Endothelial cell of umbilical vein (primary cell): ENCODE data around the gene DVL1. TPM values are rescaled to one million over a fixed set of nuclear protein-coding genes. Genes with fewer than 3 reads are reported as not detected.

ENCODE experiments used
- BruUV-seq: library from RNA; stranded (reverse); fragments of 400-500 nt; replicated peaks from 2 replicates; lab custom pipeline; 2021; lab: Mats Ljungman, UMichigan
- CTCF ChIA-PET: fragments of 300-600, 350-600 bp; sonication (Branson Sonifier 250); formaldehyde crosslinking; loops from one replicate; lab custom pipeline; 2021; ENCODE audit warnings: antibody characterized with exemption, inconsistent platforms; lab: Charles Lee
- POLR2A ChIA-PET: fragments of 300-600, 350-600 bp; sonication (Branson Sonifier 250); formaldehyde crosslinking; loops from one replicate; lab custom pipeline; 2021; ENCODE audit warnings: antibody characterized with exemption, inconsistent platforms; lab: Charles Lee
- DNase-seq: peaks from one replicate; pipeline ENCODE4 v3.0.0-alpha.2; 2011; ENCODE audit warnings: low read depth, low spot score
- FAIRE-seq: peaks from 2 replicates; lab custom pipeline; 2011; peaks lifted over from hg19 to GRCh38; lab: Jason Lieb, UNC
- H2AFZ ChIP-seq: 2 replicates; pipeline ENCODE4 v1.6.0; 2012; ENCODE audit warnings: low read depth, low read length, control low read depth, inconsistent platforms
- H3K27ac ChIP-seq: 2 replicates; pipeline ENCODE4 v1.5.1; 2011; ENCODE audit warnings: low read depth, mild to moderate bottlenecking, control low read depth, low read length, moderate library complexity; ENCODE audit not compliant: insufficient read depth
- H3K27me3 ChIP-seq, 2 experiments: 2 replicates each; pipeline versions ENCODE4 v1.6.0 to v1.6.1; 2011; ENCODE audit warnings: low read length in 2 of 2, mixed read lengths in 1 of 2; ENCODE audit not compliant: control insufficient read depth in 2 of 2, insufficient read depth in 2 of 2
- H3K36me3 ChIP-seq, 2 experiments: 2 replicates in 1 of 2; 3 replicates in 1 of 2; pipeline ENCODE4 v1.5.1; 2011; ENCODE audit warnings: low read length in 2 of 2, mild to moderate bottlenecking in 1 of 2, moderate library complexity in 1 of 2; ENCODE audit not compliant: control insufficient read depth in 2 of 2, insufficient read depth in 2 of 2; ENCODE audit errors: extremely low read depth in 1 of 2
- H3K4me1 ChIP-seq: 3 replicates; pipeline ENCODE4 v1.5.1; 2011; ENCODE audit warnings: mild to moderate bottlenecking, low read length; ENCODE audit not compliant: control insufficient read depth, insufficient read depth; ENCODE audit errors: extremely low read depth
- H3K4me2 ChIP-seq: 2 replicates; pipeline ENCODE4 v1.6.1; 2011; ENCODE audit warnings: low read length, control low read depth, mixed read lengths; ENCODE audit not compliant: insufficient read depth
- H3K4me3 ChIP-seq, 3 experiments: fragments of 200-600 bp in 1 of 3; sonication (generic), shearing (Covaris generic) in 1 of 3; replicated peaks in 1 of 3; 2 replicates each; pipeline ENCODE4 v1.5.1; 2011 to 2016; ENCODE audit warnings: control low read depth in 3 of 3, low read length in 3 of 3, mild to moderate bottlenecking in 2 of 3, inconsistent platforms in 1 of 3, low read depth in 1 of 3, moderate library complexity in 1 of 3; ENCODE audit not compliant: insufficient read depth in 1 of 3
- H3K79me2 ChIP-seq: 2 replicates; pipeline ENCODE4 v1.6.0; 2012; ENCODE audit warnings: low read length, inconsistent platforms; ENCODE audit not compliant: control insufficient read depth, insufficient read depth
- H3K9ac ChIP-seq: replicated peaks from 2 replicates; pipeline ENCODE3; 2011; ENCODE audit warnings: low read length, control low read depth; ENCODE audit not compliant: insufficient read depth; ENCODE audit errors: extremely low read depth
- H3K9me1 ChIP-seq: replicated peaks from 3 replicates; pipeline ENCODE4 v1.6.0; 2011; ENCODE audit warnings: mild to moderate bottlenecking, low read length; ENCODE audit not compliant: control insufficient read depth, insufficient read depth; ENCODE audit errors: extremely low read depth
- H3K9me3 ChIP-seq: replicated peaks from 2 replicates; pipeline ENCODE4 v1.5.1; 2012; ENCODE audit warnings: low read length, inconsistent platforms; ENCODE audit not compliant: control insufficient read depth, insufficient read depth
- H4K20me1 ChIP-seq: replicated peaks from 2 replicates; pipeline ENCODE3; 2011; ENCODE audit warnings: mild to moderate bottlenecking, low read length; ENCODE audit not compliant: control insufficient read depth, insufficient read depth; ENCODE audit errors: extremely low read depth
- CTCF ChIP-seq, 2 donors: IDR thresholded peaks; 1 replicate in 1 of 2; 2 replicates in 1 of 2; pipeline ENCODE4 v1.5.1; 2011; ENCODE audit warnings: low read length in 2 of 2, mild to moderate bottlenecking in 2 of 2, moderate library complexity in 2 of 2, control low read depth in 1 of 2, inconsistent platforms in 1 of 2, low read depth in 1 of 2; ENCODE audit not compliant: insufficient read depth in 1 of 2; ENCODE audit errors: extremely low read depth in 1 of 2
- EZH2 ChIP-seq: IDR thresholded peaks from 2 replicates; pipeline ENCODE4 v1.6.1; 2012; ENCODE audit warnings: borderline replicate concordance, low read depth, mild to moderate bottlenecking, moderate library complexity, low read length, inconsistent platforms; ENCODE audit not compliant: severe bottlenecking
- FOS ChIP-seq: IDR thresholded peaks from 2 replicates; pipeline ENCODE4 v1.6.1; 2011; ENCODE audit warnings: mild to moderate bottlenecking, low read length, moderate library complexity, borderline replicate concordance; ENCODE audit not compliant: insufficient read depth
- GATA2 ChIP-seq: IDR thresholded peaks from 2 replicates; pipeline ENCODE4 v1.7.0; 2011; ENCODE audit warnings: low read depth, mild to moderate bottlenecking, moderate library complexity, mixed read lengths, low read length; ENCODE audit not compliant: insufficient read length, insufficient read depth
- JUN ChIP-seq: IDR thresholded peaks from 2 replicates; pipeline ENCODE4 v1.6.1; 2011; ENCODE audit warnings: borderline replicate concordance, low read depth; ENCODE audit not compliant: insufficient read length, insufficient read depth
- MAX ChIP-seq: IDR thresholded peaks from 2 replicates; pipeline ENCODE4 v1.6.1; 2011; ENCODE audit not compliant: insufficient read depth, insufficient read length
- MYC ChIP-seq: IDR thresholded peaks from one replicate; pipeline ENCODE4 v1.6.1; 2011; ENCODE audit warnings: mild to moderate bottlenecking, low read depth, low read length
- POLR2A ChIP-seq: IDR thresholded peaks from 2 replicates; pipeline ENCODE4 v1.6.1; 2012; ENCODE audit warnings: low read depth, mild to moderate bottlenecking, control low read depth, low read length
- POLR2AphosphoS5 ChIP-seq: IDR thresholded peaks from 2 replicates; pipeline ENCODE4 v1.6.1; 2012; ENCODE audit warnings: low read depth, mild to moderate bottlenecking, control low read depth, low read length, moderate library complexity; ENCODE audit not compliant: insufficient read depth
- dilution Hi-C: fragments of 300-500 bp; cut with MboI; formaldehyde crosslinking; loops from one replicate; pipeline ENCODE4 v1.15.0; 2019; ENCODE audit warnings: low sequenced_read_pairs; ENCODE audit not compliant: extremely low pct_ligation_motif_present
- intact Hi-C: fragments of 100-400 bp; cut with micrococcal nuclease; formaldehyde crosslinking; loops from one replicate; pipeline ENCODE4 v1.10.0; 2022
- polyA plus RNA-seq, 4 experiments: library from polyadenylated mRNA; depleted of rRNA in 3 of 4; stranded (reverse) in 3 of 4; unstranded in 1 of 4; fragments of >200 nt; gene quantifications; 2 replicates each; pipeline versions ENCODE4 v1.2.1 to v1.2.3, GENCODE V29; 2011 to 2012; ENCODE audit warnings: missing spikeins in 1 of 4
- total RNA-seq: library from RNA; stranded (reverse); gene quantifications from 2 replicates; pipeline ENCODE4 v1.2.3, GENCODE V29; 2021

DVL1 gene
- total and polyA plus RNA-seq, 2 donors (not counting 3 experiments of a cell fraction or from before 2014, with no cell fraction given) = 26.8 to 36.5 TPM

GRCh38 chr1:1335792-1336248, 13.4 kb downstream of the DVL1 start:
- no peak for DNase-seq
- intact Hi-C loops = no loop called here

More at GRCh38 chr1:1335792-1336248, 13.4 kb downstream of the DVL1 start:
- dilution Hi-C loops = no loop called here
- H3K9ac ChIP-seq = no peak overlapping the region
- H3K36me3 ChIP-seq = peaks cover 0 to 12% of the 10 kb centered on the region in 2 experiments
- H3K4me1 ChIP-seq = no peaks in the 10 kb centered on the region
- H2AFZ ChIP-seq = no peak overlapping the region
- no peaks in the 10 kb centered on the region for H3K9me3 ChIP-seq
- H3K4me2 ChIP-seq = no peak overlapping the region
- no TSS peak for BruUV-seq
- no peaks in the 10 kb centered on the region for H4K20me1 ChIP-seq
- no peaks in the 10 kb centered on the region for H3K9me1 ChIP-seq
- no peak for FAIRE-seq
- CTCF ChIA-PET = interaction anchor here (1.7 kb wide), 1 partner anchor 12 kb away, joined by 4 read pairs; no protein-coding TSS in a partner anchor
- no peak for TF ChIP-seq CTCF (IDR thresholded peaks at IDR 0.05; ENCODE audit: extremely low read depth in 1 of 2, insufficient read depth in 1 of 2, low read depth in 1 of 2, low read length in 2 of 2)
- TF ChIP-seq FOS = no peak
- no peak for TF ChIP-seq POLR2A
- TF ChIP-seq POLR2AphosphoS5 = no peak
- no peak for TF ChIP-seq GATA2
- no peak for TF ChIP-seq EZH2
- no peak for TF ChIP-seq MYC
- TF ChIP-seq JUN = no peak
- no peak for TF ChIP-seq MAX
- no peak overlapping the region for H3K27ac ChIP-seq
- H3K4me3 ChIP-seq = no peak overlapping the region
- H3K27me3 ChIP-seq = no peaks in the 10 kb centered on the region
- POLR2A ChIA-PET = no interaction called here
- H3K79me2 ChIP-seq = no peaks in the 10 kb centered on the region
